Activated CD4-positive, alpha-beta T cell treated with anti-CD3 and anti-CD28 coated beads, Interleukin-2, amount 50 U/mL, for 24 hours (primary cell): ENCODE results near the gene VEPH1.

ENCODE experiments used
- DNase-seq, 2 donors: peaks; one replicate each; pipeline ENCODE4 v3.0.0-alpha.2; 2020; ENCODE audit warnings: low read depth in 1 of 2, low spot score in 1 of 2

Gene VEPH1

DNA sequence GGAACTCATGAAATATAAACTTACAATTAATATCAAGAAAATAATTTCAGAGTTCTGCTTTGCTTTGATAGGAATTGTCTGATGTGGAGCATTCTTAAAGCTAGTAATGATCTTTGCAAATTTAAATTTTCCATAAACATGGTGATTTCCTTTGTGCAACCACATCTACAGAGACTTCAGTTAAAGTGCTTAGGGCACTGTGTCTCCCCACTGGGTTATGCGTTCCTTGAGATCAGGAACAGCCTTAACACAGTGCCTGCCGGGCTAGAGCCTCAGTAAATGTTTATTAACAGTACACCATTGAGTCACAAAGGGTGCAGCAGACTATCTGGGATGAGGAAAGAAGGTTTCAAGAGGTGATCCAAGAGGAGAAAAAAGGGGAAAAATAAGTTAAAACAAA, 235.2 kb downstream of the VEPH1 start:
- DNase-seq: no peak

DNA sequence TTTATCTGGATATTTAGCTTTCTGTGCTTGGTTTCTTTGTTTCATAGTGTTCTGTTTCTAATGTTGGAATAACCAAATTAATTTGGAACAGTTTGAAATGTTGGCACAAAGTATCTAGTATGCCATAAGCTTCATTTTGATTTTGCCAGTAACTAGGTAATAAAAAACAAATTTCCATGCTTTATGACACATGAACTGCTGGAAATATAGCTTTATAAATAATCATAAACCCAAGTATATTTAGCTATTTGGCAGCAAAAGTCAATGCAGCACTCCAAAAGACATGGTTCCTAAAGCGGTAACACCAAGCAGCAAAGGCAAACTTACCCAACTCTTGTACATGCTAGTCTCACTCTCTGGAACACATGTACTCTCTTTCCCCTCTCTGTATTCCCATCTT, 237.3 kb downstream of the VEPH1 start:
- DNase-seq: no peak

DNA sequence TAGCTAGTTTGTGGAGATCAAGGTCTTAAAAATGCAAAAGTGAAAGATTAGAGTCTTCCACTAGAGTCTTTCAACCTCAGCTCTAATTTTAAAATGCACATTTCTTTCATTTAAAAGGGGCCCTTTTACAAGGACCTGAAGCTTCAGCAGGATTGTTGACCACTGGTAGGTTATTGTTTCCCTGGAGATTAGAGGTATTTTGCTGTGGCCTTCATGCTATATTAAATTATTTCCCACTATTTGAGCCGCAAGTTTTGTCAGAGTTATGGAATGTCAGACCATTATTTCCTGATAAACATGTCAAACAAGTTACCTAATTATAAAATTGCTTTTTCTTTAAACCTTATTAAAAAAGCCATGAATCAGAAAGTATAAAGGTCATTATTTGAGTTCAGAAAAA, 240.2 kb downstream of the VEPH1 start:
- DNase-seq: no peak

DNA sequence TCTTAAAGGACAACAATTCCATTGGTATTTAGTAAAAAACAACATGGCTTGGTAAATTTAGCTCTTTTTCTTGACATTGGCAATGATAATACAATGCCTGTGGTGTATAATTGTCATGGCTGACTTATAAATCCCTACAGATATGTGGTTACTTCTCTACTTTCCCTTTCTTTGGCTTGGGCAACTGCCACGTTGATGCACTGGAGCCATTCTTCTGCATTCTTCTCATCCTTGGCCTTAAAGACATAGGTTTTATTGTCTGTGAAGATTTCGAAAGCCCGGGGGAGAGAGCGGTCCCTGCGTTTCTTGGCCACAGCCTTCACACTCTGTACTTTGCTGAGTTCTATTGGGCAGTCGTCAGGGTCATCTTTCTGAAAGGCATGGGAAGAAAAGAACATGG, 242.2 kb downstream of the VEPH1 start:
- DNase-seq: no peak

DNA sequence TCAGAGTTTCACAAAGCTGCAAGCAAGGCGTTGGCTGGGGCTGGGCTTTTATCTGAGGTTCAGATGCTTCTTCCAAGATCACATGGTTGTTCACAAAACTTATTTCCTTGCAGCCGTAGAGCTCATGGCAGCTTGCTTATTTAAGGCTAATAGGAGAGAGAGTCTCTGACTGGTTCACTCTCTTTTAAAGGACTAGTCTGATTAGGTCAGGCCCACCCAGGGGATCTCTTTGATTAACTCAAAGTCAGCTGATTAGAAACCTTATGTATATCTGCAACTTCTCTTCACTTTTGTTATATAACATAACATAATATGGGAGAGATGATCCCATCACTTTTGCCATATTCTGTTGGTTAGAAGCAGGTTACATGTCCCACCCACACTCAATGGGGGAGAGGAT, 243.4 kb downstream of the VEPH1 start:
- DNase-seq: no peak

DNA sequence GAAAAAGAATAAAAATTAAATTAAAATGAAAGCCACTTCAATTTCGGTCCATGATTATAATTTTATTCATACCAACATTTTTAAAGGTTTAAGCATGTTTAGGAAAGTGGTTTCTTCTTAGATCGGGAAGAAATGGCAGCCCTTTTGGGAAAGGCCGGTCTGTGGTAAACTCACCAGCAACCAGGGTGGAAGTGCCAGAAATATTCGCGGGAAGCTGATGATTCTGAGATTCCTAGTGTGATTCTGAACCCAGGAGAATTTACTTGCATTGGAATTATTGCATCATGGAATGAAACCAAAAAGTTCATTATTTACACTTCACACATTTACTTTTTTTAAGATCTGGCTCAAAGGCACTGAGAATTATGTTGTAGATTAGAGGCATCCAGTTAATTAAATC, 246.1 kb downstream of the VEPH1 start:
- no peak for DNase-seq

DNA sequence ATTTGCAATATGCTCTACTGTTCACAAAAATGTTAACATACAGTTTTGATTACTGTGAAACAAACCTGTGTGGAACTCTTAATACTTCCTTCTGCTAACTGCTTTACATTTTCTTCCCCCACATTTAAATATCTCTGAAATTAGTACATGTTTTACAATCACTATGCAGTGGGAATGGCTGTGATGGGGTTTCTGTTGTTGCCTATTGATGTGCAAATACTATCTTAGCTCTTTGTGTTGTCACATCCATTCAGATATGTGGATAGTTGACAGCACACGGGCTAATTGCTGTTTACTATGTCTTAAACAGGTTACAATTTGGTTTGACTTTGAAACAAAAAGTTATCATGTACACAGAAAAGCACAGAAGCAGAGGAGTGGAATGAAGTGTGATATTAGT, 247.4 kb downstream of the VEPH1 start:
- DNase-seq: no peak

DNA sequence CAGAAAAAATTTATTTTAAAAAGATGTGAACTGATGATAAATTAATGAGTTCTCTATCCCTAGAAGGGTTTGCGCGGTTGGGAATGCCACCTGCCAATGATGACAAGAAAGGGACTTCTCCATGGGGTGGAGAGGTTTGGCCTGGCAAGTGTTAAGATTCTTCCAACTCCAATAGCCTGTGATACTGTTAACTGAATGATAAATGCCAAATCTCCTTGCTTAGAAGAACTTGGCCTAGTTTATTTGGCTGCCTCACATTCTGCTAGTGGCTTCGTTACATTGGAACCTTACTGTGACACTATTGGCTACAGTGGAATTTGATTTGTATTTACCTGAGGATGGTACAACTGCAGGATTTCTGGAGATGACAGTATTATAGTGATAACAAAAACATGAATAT, 251.5 kb downstream of the VEPH1 start:
- DNase-seq: no peak

DNA sequence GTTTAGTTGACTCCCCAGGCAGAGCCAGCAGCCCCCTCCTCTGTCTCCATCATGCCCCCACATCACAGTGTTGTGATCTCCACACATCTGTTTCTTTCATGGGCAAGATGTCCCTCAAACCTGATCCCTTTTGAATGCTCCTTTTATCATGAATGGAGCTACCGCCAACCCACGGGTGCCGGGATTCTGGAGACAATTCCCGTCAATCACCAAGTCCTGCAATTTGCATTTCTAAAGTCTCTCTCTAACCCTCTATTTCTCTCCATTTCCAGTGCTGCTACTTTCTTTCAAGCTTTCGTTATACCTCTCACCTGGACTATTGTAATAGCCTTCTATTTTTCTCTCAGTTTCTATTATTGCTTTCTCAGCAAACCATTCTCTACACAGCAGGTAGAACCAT, 253.6 kb downstream of the VEPH1 start:
- DNase-seq: no peak

DNA sequence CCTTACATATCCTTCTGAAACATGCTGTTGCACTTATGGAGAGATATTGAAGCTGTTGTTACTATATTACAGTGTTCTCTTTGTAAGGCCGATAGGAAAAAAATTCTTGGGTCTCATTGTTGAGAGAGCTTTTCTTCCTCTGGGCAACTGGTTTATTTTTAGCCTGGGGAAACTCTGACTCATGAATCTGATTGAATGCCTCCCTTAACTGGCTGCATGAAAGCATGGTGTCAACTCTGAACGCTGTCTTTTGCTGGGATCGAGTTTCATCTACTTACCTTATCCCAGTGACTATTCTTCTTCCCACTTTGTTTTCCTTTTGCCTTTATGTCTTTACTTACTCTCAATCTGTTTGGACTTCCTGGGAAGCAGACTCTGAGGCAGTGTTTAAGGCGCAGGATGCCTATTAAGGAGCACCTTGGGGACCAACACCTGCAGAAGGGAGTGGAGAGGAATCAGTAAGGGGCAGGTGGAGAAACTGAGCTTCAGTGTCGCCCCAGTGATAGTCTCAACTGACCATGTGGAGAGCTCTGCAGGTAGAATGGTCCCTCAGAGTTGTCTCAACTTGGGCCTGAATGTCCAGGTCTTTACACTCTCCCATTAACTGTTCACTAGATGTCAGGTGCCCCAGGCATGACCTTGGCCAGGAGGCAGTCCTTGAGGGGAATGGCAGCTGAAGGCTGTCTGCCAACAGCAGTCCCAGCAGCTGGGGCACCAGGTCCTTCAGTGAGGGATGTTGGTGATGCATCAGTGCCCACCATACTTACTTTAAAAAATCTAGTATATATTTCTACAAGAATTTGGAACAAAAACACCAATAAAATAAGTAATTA, 254.4 kb downstream of the VEPH1 start:
- no peak for DNase-seq

DNA sequence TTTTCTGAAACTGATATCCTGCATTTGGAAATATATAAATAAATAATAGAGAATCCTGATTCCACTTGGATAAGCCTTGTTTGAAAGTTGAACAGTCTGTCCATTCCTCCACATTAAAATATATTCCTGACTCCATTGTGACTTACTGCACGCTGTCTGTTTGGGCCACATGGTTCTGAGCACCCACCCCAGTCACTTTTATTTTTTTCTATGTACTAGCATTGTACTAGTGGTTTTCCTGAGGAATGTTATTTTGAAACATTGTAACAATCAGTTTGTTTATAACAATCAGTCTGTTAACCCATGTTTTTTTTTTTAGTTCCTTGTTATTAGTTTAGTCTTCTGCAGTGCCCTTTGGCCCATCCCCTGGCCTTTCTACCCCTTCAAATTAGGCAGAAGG, 255.8 kb downstream of the VEPH1 start:
- no peak for DNase-seq

DNA sequence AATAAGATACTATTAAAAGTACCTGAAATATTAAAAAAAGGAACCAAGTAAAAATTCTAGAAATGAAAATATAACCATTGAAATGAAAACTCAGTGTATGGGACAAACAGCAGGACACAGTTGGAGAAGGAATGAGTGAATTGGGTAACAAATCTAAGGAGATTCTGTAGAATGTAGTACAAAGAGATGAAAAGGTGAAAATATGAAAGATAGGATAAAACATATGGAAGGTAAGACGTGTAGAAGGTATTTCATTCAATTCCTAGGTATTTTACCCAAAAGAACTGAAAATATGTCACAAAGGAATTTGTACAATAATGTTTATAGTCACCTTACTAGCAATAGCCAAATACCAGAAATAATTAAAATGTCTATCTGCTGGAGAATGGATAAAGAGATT, 260.4 kb downstream of the VEPH1 start:
- DNase-seq: no peak

DNA sequence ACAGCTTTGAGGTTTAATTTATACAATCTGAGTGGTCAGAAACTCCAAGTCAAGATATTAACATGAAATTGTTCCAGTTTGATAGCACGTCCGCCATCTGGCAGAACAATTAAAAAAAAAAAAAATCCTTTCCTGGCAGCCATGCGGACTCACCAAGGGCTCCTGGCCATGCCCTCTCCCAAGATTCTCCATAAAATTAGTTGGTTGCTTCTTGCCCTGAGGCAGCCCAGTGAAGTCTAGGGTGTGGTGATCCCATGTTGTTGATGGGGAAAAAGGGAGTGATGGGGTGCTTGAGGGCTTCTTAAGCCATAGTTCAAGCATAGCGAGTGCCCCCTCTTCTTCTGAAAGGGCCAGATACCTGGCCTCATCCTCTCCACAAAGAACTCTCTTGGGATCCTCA, 261.6 kb downstream of the VEPH1 start:
- DNase-seq: no peak

DNA sequence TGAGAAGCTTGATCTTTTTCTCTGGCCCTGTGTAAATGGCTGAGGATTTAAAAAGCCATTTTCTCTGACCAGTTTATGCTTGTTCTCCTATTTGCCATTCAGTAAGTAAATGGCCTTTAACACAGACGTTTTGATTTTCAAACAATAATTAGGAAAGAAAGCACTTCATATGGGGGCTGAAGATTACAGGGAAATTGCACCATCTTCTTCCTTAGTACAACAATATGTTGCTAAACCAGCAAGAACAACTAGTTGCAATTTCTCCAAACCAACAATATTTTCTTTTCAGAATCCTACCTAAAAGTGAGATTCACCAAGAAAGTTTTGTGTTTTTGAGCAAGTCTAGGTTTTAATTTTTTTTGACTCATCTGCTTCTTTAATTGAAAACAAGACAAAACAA, 262.8 kb downstream of the VEPH1 start:
- DNase-seq: no peak

DNA sequence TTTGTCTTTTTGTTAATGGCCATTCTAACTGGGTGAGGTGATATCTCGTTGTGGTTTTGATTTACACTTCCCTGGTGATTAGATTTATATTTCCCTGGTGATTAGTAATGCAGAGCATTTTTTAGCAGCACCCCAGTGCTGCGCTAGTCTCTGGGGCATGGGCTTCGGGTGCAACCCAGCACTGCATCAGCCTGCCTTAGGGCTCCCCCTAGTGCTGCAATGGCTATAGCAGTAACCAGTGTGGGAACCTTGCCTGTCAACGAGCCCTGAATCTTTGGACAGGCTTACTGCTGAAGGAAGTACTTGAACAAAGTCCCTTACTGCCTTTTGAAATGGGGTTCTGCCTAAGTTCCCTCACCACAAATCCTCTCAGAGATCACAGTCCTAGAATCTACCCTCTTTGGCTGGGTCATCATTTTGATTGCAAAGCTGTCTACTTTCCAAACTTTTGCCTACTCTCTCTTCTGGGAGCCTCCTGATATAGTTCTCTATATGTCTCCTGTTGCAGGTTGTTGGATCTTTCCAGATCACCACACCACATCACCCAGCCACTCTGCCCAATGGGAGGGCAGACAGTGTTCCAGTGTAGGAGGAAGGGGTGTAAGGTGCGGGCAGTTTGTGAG, 264.0 kb downstream of the VEPH1 start:
- DNase-seq: peak; percentile 33 to 61

DNA sequence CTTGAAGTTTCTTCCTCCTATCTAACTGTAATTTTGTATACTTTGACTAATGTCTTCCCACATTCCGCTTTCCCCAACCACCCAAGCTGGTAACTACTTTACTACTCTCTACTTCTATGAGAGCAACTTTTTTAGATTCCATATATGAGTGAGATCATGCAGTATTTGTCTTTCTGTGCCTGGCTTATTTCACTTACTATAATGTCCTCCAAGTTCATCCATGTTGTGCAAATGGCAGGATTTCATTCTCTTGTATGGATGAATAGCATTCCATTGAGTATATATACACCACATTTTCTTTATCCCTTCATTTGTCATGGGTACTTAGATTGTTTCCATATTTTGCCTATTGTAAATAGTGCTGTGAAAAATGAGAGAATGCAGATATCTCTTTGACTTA, 264.8 kb downstream of the VEPH1 start:
- DNase-seq: no peak

DNA sequence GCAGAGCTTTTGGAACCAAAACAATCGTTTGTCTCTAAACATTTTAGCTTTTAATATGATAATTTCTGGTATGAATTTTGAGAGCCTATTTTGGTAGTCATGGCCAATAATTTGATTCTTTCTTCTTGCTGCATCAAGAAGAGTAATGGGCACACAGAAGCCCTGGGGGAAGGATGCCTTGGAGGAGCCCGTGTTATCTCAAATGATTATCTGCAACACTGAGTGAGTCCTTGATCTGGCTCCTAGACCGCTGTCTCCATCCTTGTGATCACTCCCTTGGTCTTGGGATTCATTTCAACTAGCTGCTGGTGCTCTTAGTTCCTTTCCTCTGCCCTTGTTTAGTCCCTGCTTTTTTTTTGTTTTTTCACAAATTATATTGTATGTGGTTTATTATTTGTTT, 265.3 kb downstream of the VEPH1 start:
- DNase-seq: no peak

DNA sequence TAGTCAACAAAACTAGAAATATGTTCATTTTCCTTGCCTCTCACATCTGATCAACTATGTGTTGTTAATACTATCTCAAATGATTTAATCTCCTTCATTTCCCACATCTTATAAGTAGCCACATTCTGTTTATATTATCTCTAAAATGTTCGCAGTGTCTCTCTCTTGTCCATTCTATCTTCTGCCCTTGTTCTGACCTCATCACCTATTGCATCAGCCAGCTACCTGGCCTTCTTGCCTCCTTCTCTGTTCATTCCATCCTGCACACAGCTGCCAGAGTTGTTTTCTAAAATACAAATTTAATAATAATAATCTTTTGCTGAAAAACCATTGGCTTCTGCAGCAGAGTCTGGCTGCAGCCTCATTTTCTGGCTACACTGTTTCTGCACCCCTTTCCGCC, 267.9 kb downstream of the VEPH1 start:
- no peak for DNase-seq

DNA sequence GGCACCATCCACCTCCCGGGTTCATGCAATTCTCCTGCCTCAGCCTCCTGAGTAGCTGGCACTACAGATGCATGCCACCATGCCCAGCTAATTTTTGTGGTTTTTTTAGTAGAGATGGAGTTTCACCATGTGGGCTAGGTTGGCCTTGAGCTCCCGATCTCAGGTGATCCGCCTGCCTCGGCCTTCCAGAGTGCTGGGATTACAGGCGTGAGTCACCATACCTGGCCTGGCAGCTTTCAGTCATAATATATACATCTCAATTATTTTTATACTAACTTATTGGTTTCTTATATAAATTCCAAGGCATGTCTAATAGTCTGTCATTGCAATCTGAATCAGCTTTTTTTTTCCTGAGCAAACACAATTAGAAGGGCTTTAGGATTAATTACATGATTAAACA, 269.3 kb downstream of the VEPH1 start:
- DNase-seq: no peak

DNA sequence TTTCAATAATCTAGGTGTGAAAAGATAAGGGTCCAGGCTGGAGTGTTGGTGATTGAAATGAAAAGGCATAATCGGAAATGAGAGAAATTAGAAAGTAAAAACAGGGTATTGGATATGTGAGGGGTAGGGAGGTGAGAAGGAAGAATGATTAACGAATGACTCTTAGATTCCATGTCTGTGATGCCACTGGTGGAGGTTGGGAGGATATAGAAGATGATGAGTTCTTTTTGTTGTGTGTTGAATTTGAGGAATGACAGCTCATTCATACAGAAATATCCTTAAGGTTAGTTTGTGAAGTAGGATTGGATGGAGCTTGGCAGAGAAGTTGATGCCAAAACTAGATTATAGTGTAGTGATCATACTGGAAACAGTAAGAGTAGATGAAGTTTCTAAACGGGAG, 271.1 kb downstream of the VEPH1 start:
- DNase-seq: no peak

DNA sequence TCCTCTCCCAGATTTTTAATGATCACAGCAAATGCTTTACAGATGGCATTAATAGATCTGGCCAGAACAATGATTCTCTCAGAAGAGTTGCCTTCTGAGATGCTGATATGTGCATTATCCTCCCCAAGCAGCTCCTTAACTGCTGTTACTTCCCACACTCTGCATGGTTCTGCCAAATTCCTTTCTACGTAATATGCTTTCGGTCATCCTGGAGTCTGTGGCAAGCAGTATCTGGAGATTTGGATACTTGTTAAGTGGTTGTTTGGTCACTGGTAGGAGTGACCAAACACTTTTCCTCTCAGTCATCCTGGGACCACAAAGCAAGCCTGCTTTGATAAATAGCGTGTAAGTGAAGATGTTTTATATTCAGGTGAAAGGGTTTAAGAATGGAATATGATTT, 272.1 kb downstream of the VEPH1 start:
- no peak for DNase-seq

DNA sequence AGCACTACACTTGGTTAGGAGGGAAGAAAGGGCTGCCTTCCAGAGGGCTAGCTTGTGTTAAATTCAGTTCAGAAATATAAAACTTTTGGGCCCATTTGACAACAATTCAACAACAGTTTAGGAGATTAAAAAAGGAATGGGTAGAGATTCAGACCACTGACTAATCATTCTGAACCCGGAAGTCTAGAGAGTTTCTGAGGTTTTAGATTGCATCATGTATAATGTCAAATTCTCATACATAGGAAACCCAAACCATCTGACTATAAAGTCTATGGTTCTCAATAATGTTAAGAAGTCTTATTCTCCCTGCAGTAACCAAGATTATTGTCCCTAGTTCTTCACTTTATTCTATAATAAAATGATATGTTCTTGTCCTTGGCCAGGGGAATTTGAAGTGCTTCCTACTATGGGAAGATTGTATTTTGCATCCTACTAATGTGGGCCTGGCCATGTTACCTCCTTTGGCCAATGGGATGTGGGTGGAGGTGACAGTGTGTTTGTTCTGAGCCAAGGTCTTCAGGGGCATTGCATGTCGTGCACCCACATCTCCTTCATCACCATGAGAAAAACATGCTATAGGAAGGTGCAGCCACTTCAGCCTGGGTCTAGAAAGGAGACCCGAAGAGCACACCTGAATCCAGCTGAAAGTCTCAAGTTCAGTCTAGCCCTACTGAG, 276.9 kb downstream of the VEPH1 start:
- no peak for DNase-seq

DNA sequence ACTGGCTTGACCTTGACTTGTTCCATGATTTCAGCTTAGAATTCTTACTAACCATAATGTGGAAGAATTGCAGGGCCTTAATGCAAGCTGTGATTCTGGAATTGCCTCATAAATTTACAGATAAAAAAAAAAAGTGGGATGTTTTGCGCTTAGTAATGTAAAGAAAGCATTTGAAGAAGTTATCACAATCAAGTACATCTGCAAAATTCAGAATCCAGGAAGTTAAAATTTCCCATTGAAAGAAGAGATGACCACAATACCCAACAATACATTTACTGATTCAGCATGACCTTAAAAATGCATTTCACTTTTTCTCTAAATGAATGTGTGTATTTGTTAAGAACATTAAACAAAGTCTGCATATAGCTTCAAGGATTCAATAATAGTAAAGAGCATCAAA, 278.2 kb downstream of the VEPH1 start:
- no peak for DNase-seq
